Peyer's patch (tissue), 4 donors: ENCODE data around the gene FAM43A. TPM values are rescaled to one million over a fixed set of nuclear protein-coding genes. Genes with fewer than 3 reads are reported as not detected.

Experiments
- DNase-seq, 3 donors: peaks; one replicate each; pipeline ENCODE4 v3.0.0-alpha.2; 2017 to 2019
- H3K27ac ChIP-seq, 4 donors: fragments of 200-600 bp; sonication (generic); one replicate each; pipeline ENCODE4 v1.5.1; 2016 to 2019
- H3K27me3 ChIP-seq, 2 donors: fragments of 200-600 bp; sonication (generic); one replicate each; pipeline ENCODE4 v1.5.1; 2019
- H3K36me3 ChIP-seq, 3 donors: fragments of 200-600 bp; sonication (generic); one replicate each; pipeline ENCODE4 v1.5.1; 2016 to 2019
- H3K4me1 ChIP-seq, 4 donors: fragments of 200-600 bp; sonication (generic); one replicate each; pipeline ENCODE4 v1.5.1; 2016 to 2019
- H3K4me3 ChIP-seq, 4 donors: fragments of 200-600 bp; sonication (generic); 1 replicate in 3 of 4; 2 replicates in 1 of 4; pipeline ENCODE4 v1.5.1; 2016 to 2019; ENCODE audit warnings: mild to moderate bottlenecking in 1 of 4
- H3K9me3 ChIP-seq, 4 donors: fragments of 200-600 bp; sonication (generic); one replicate each; pipeline ENCODE4 v1.5.1; 2016 to 2019; ENCODE audit warnings: mild to moderate bottlenecking in 1 of 4
- POLR2A ChIP-seq, 2 donors: fragments of 450-650 bp; IDR thresholded peaks; one replicate each; pipeline ENCODE4 v1.5.1; 2017; ENCODE audit warnings: antibody characterized with exemption in 2 of 2, mild to moderate bottlenecking in 2 of 2, moderate library complexity in 2 of 2
- total RNA-seq, 4 donors: library from RNA; depleted of rRNA; stranded (reverse); fragments of >200 nt; gene quantifications; one replicate each; pipeline ENCODE4 v1.1.0, GENCODE V29; 2016
- TF ChIP-seq, protein P1 (sequence below), 6 experiments: fragments of 450-650 bp in 4 of 6; fragments of 200-600 bp in 2 of 6; sonication (generic) in 1 of 6; IDR thresholded peaks; one replicate each; pipeline ENCODE4 v1.5.1; 2017 to 2019; ENCODE audit warnings: antibody characterized with exemption in 6 of 6, mild to moderate bottlenecking in 3 of 6, moderate library complexity in 1 of 6

FAM43A gene
- total RNA-seq, 4 donors from 2014 or later = 4.1 to 27.5 (median 8.9) TPM

DNA sequence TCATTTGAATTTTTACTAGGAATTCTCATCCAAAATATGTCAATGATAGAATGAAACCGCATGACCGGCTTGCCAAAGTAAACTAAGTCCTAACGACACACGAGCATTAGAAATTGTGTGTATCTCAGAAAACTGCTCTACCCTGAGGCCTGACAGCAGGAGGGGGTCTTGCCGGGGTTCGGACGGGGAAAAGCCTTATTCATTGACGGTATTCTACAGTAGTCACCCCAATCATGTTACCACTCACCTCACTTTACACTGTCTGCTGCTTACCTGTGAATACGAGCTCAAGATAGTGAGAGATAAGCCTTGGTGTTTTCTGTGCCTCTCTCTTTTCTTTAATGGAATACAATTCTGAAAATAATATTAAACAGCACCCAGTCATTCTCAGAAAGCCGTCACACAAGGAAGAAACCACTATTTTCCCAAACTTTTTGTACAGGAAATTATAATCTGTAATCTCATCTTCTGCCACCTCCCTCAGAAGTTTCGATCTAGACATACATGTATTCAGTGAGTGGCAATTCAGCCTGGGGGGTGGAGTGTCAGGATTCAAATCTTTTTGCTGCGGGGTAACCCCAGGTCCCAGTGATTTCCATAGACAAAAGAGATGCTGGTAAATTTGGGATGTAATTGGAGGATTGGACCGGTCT lies 492 bp upstream of the FAM43A start:
- peak overlapping the region; percentile 72 to 97 (median 78) for H3K27ac ChIP-seq
- no peaks in the 10 kb centered on the region for H3K9me3 ChIP-seq
- H3K4me3 ChIP-seq = peak overlapping the region; percentile 62 to 86 (median 75)
- DNase-seq = no peak
- peaks cover 0 to 45% (median 15%) of the 10 kb centered on the region in 4 donors for H3K4me1 ChIP-seq
- no peaks in the 10 kb centered on the region for H3K36me3 ChIP-seq
- no peaks in the 10 kb centered on the region for H3K27me3 ChIP-seq
- TF ChIP-seq POLR2A (IDR thresholded peaks at IDR 0.05) = no peak
- TF ChIP-seq, protein P1, sequence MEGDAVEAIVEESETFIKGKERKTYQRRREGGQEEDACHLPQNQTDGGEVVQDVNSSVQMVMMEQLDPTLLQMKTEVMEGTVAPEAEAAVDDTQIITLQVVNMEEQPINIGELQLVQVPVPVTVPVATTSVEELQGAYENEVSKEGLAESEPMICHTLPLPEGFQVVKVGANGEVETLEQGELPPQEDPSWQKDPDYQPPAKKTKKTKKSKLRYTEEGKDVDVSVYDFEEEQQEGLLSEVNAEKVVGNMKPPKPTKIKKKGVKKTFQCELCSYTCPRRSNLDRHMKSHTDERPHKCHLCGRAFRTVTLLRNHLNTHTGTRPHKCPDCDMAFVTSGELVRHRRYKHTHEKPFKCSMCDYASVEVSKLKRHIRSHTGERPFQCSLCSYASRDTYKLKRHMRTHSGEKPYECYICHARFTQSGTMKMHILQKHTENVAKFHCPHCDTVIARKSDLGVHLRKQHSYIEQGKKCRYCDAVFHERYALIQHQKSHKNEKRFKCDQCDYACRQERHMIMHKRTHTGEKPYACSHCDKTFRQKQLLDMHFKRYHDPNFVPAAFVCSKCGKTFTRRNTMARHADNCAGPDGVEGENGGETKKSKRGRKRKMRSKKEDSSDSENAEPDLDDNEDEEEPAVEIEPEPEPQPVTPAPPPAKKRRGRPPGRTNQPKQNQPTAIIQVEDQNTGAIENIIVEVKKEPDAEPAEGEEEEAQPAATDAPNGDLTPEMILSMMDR (IDR thresholded peaks at IDR 0.05) = no peak

DNA sequence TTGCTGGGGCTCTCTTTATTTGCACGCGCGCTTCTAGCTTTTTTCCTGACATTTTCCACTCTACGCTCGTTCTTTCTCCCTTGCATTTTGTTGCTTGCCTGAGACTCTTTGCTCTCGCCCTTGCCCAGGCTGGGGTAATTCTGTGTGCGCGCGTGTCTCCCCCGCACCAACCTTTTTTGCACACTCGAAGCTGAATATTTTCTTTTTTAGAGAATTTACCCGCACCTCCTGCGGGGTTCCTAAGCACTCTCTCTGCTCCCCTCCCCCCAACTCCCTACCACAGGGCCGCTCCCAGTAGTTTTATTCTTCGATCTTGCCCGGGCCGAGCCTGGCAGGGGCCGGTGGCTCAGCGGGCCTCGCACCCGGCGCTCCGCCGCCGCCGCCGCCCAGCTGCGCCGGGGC lies 732 bp downstream of the FAM43A start:
- H3K4me1 ChIP-seq = peaks cover 0 to 45% (median 18%) of the 10 kb centered on the region in 4 donors
- H3K27ac ChIP-seq = peak overlapping the region; percentile 72 to 97 (median 78)
- H3K36me3 ChIP-seq = no peaks in the 10 kb centered on the region
- no peaks in the 10 kb centered on the region for H3K9me3 ChIP-seq
- peak overlapping the region; percentile 62 to 86 (median 75) for H3K4me3 ChIP-seq
- TF ChIP-seq POLR2A (IDR thresholded peaks at IDR 0.05) = no peak
- TF ChIP-seq, protein P1 (IDR thresholded peaks at IDR 0.05) = no peak
- H3K27me3 ChIP-seq = no peaks in the 10 kb centered on the region
- DNase-seq = peak in 1 of 3 donors; percentile 55

DNA sequence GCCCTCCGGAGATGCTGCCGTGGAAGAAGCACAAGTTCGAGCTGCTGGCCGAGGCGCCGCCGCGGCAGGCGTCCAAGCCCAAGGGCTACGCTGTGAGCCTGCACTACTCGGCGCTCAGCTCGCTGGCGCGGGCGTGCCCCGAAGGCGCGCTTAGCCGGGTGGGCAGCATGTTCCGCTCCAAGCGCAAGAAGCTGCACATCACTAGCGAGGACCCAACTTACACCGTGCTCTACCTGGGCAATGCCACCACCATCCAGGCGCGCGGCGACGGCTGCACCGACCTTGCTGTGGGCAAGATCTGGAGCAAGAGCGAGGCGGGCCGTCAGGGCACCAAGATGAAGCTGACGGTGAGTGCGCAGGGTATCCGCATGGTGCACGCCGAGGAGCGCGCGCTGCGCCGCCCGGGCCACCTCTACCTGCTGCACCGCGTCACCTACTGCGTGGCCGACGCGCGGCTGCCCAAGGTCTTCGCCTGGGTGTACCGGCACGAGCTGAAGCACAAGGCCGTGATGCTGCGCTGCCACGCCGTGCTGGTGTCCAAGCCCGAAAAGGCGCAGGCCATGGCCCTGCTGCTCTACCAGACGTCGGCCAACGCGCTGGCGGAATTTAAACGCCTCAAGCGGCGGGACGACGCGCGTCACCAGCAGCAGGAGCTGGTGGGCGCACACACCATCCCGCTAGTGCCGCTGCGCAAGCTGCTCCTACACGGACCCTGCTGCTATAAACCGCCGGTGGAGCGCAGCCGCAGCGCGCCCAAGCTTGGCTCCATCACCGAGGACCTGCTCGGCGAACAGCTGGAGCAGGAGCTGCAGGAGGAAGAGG lies 1.3 kb downstream of the FAM43A start:
- Histone ChIP-seq H3K36me3 (no peaks in the 10 kb centered on the region), H3K4me1 (peaks cover 0 to 45% (median 18%) of the 10 kb centered on the region in 4 donors), H3K9me3 (no peaks in the 10 kb centered on the region), H3K4me3 (peak overlapping the region; percentile 62 to 86 (median 75)), H3K27me3 (no peaks in the 10 kb centered on the region), H3K27ac (peak overlapping the region; percentile 72 to 97 (median 86))
- TF ChIP-seq, protein P1 (IDR thresholded peaks at IDR 0.05) = no peak
- no peak for TF ChIP-seq POLR2A (IDR thresholded peaks at IDR 0.05)
- peak; percentile 37 to 61 (median 58) for DNase-seq

DNA sequence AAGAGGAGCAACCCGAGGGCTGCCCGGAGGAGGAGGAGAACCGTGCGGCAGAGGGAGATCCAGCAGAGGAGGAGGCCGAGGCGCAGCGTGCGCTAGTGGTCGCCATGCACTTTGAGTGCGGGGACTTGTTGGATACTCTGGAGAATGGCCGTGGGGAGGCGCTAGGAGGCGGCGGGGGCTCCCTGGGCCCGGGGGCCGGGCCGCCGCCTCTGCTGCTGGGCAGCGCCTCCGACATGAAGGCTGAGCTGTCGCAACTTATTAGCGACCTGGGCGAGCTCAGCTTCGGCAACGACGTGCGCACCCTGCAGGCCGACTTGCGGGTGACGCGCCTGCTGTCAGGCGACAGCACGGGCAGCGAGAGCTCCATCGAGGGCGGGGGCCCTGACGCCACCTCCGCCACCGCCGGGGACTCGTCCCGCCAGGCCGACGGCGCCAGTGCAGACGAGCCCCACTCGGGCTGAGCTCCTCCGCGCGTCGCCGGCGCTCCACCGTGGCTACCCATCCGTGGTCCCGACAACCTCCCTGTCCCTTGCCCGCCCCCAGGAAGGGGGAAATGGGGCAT lies 2.0 kb downstream of the FAM43A start:
- TF ChIP-seq, protein P1 (IDR thresholded peaks at IDR 0.05) = peak in 5 of 6 experiments; percentile 17 to 55 (median 52)
- TF ChIP-seq POLR2A (IDR thresholded peaks at IDR 0.05) = no peak
- Histone ChIP-seq H3K27me3 (no peaks in the 10 kb centered on the region), H3K27ac (peak overlapping the region; percentile 72 to 97 (median 86)), H3K4me3 (peak overlapping the region; percentile 62 to 86 (median 75)), H3K36me3 (no peaks in the 10 kb centered on the region), H3K4me1 (peaks cover 0 to 45% (median 19%) of the 10 kb centered on the region in 4 donors), H3K9me3 (no peaks in the 10 kb centered on the region)
- DNase-seq = peak; percentile 78 to 94 (median 86)

DNA sequence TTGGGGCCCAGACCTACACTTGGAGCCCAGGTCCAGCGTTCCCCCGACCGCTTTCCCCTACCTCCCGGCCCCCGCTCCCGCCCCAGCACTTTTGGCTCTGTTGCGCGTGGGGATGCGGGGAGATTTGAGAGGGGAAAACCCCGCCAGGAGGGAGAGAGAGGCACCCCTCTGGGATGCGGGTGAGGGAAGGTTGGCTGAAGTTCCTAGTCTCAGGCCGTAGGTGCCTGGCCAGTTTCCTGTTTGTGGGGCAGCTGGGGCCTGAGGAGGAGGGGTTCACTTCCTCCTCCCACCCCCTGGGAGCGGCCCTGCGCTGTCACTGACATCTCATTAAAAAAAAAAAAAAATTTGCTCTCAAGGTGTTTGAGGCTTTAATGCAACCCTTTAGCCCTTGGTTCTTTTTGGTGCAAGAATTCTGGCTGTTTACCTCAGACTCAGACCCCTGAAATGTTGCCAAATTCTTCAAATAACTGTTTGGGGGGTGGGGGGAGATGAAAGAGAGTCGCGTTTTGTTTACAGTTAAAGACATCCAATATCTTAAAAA lies 2.6 kb downstream of the FAM43A start:
- H3K4me1 ChIP-seq = peaks cover 0 to 40% (median 18%) of the 10 kb centered on the region in 4 donors
- peak overlapping the region; percentile 72 to 97 (median 86) for H3K27ac ChIP-seq
- no peak for TF ChIP-seq POLR2A (IDR thresholded peaks at IDR 0.05)
- TF ChIP-seq, protein P1 (IDR thresholded peaks at IDR 0.05) = no peak
- no peaks in the 10 kb centered on the region for H3K27me3 ChIP-seq
- no peaks in the 10 kb centered on the region for H3K36me3 ChIP-seq
- DNase-seq = peak in 2 of 3 donors; percentile 80 to 86
- peak overlapping the region; percentile 62 to 86 (median 75) for H3K4me3 ChIP-seq
- H3K9me3 ChIP-seq = no peaks in the 10 kb centered on the region
